ENCODE results near the gene SENP1.

GRCh38 chr12:48018618-48018995 lies 87.3 kb downstream of the SENP1 start:
- no peak for TF ChIP-seq CTCF (IDR thresholded peaks at IDR 0.05)
- no peak for TF ChIP-seq POLR2A (IDR thresholded peaks at IDR 0.05)
